T-helper 9 cell (primary cell): Measurements from ENCODE around the gene STOM.

Experiments used
- DNase-seq: peaks from one replicate; pipeline ENCODE4 v3.0.0-alpha.2; 2020

Gene STOM

DNA sequence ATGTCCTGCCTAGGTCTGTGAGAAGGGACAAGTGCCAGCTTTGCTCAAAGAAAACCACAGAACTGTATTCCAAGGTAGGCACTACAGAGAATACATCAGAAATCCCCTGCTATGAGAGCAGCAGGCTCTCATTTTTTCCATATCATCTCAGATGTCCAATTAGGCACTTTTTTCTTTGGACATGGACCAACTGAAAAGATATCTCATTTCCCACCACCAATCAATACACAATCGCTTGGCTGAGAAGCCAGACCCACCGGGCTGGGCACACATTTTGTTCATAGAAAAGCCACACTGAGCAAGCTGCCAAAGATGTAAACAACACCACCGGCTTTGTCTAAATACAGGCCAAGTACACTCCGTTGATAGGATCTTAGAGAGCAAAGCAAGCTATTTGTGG is 25.9 kb downstream of the STOM start:
- no peak for DNase-seq

DNA sequence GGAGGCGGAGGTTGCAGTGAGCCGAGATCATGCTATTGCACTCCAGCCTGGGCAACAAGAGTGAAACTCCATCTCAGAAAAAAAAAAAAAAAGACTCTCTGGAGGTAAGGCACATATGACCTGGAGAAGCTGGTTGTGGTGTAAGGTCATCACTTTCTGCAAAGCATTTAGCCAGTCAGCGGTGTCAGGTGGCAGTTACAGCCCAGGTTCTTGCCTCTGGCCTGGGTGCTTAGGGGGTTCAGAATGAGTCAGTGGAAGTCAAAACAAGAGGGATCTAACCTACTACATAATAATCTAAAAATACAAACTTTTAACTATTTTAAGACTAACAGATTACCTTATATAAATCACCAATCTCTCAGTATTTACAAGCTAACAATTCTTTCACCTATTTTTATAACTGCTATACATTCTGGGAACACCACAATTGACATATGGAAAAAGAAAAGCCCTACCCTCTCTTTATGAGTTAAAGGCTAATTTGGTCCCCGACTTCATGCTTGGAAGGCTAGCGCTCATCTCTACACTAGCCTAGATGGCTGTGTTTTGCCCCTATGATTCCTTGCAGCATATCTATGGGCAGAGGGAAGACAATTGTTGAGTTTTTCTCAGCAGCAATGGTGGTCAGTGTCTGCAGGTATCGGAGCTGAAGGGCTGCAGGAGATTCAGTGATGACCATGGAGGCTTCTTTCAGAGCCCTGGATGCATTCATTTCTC is 29.2 kb downstream of the STOM start:
- DNase-seq = no peak

DNA sequence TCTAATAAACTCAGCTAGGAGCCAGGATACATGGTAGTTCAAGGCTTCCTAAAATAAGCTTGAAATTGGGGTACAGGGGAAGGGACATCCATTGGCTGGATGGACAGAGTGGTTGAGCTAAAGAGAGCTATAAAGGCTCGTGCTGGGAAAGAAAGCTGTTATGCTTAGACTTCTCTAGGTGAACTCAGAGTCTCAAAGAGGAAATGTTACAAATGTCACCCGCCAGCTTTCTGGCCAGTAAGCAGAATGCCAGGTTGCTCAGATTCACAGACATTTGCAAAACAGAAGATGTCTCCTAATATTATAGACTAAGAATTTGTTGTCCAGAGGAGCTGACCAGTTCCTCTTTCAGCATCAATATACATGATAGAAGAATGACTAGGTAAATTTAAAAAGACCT is 30.6 kb downstream of the STOM start:
- no peak for DNase-seq

DNA sequence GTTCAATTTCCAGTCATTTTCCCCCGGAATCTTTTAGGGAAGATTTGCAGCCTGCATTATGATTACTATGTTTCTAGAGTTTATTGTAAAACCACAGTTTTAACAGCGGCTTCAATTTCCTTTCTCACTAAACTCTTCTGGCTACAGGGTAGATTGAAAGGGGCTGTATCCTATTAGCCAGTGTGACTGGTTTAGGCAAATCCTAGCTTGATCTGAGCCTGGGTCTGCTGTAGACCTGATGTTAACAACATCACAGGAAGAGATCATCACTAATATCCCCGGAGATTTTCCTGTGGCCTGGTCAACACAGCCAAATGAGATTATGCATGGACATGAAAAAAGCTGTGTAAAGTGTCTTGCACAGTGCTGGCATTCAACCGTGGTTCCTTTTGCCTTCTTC is 33.4 kb downstream of the STOM start:
- DNase-seq = no peak

- DNase-seq = no peak
Observed at GRCh38 chr9:121333950-121334773, 35.9 kb downstream of the STOM start.

- DNase-seq = no peak
Observed at GRCh38 chr9:121331992-121332685, 37.9 kb downstream of the STOM start.

GRCh38 chr9:121331549-121331948 is 38.5 kb downstream of the STOM start:
- DNase-seq = no peak

- no peak for DNase-seq
Observed at GRCh38 chr9:121328876-121329681, 41.0 kb downstream of the STOM start.

GRCh38 chr9:121328476-121328875 is 41.6 kb downstream of the STOM start:
- no peak for DNase-seq

GRCh38 chr9:121326901-121327613 is 43.0 kb downstream of the STOM start:
- no peak for DNase-seq

- no peak for DNase-seq
Observed at GRCh38 chr9:121326130-121326838, 43.8 kb downstream of the STOM start.

DNA sequence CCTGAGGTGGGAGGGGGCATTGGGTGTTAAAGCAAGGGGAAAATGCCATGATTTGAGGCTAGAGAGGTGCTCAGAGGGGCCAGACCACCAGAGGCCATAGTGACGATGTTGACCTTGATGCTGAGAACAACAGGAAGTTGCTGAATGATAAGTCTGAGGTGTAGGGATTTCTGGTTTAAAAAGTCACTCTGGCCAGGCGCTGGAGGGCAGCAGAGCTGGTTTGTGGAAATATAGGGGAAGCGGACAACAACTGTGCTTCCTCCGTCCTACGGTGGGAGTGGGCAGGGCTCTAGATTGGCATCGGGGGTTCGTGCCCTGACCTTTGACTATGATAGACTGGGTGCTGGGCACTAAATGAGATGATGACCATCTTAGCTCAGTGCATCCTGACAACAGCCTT is 44.7 kb downstream of the STOM start:
- DNase-seq = no peak

GRCh38 chr9:121324755-121325154 is 45.3 kb downstream of the STOM start:
- DNase-seq = no peak

GRCh38 chr9:121324316-121324715 is 45.7 kb downstream of the STOM start:
- no peak for DNase-seq

- no peak for DNase-seq
Observed at GRCh38 chr9:121323449-121324151, 46.5 kb downstream of the STOM start.

GRCh38 chr9:121322737-121323448 is 47.2 kb downstream of the STOM start:
- no peak for DNase-seq

DNA sequence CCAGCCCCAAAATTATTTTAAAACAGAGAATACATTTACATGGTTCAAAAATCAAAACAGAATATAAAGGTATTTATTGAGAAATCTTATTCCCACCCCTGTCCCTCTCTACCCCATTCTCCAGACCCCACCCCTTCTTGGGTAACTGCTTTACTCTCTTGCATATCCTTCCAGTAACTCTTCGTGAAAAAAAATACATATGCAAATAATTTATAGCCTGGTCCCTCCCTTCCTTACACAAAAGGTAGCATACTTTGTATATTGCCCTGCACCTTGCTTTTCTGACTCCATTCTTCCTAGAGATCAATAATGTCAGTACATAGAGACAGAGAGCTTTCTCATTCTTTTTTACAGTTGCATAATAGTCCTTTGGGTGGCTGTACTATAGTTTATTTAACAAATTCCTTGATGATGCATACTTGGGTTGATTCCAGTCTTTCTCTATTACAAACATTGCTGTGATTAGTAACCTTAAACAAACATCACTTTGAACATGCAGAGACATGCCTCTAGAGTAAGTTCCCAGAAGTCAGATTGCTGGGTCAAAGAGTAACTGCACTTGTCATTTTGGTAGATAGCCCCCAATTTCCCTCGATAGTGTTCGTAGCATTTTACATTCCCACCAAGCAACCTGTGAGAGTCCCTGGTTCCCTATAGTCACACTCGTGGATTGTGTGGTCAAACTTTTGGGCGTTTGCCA is 47.9 kb downstream of the STOM start:
- no peak for DNase-seq

GRCh38 chr9:121321016-121321503 is 49.0 kb downstream of the STOM start:
- DNase-seq = no peak

DNA sequence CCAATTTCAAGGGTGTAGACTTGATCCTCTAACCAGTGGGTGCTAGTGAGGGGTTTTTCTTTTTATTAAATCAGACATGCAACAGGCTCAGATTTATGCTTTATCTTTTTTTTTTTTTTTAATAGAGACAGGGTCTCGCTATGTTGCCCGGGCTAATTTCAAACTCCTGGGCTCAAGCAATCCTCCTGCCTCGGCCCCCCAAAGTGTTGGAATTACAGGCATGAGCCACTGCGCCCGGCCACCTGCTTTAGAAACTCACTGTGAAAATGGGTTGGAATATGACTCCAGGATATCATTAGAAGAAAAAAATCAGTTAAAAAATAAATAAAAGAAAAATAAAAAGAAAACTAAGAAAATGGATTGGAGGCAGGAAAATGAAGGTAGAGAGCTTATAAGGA is 50.7 kb downstream of the STOM start:
- DNase-seq = no peak
